Fibroblast of the aortic adventitia (primary cell): ENCODE measurements around the gene DOCK9. TPM values are rescaled to one million over a fixed set of nuclear protein-coding genes. Genes with fewer than 3 reads are reported as not detected.

Source experiments
- DNase-seq: peaks from one replicate; pipeline ENCODE4 v3.0.0-alpha.2; 2010; ENCODE audit warnings: low read depth
- H3K4me3 ChIP-seq: 2 replicates; pipeline ENCODE4 v1.5.1; 2011; ENCODE audit warnings: low read depth, mild to moderate bottlenecking, control low read depth, low read length, moderate library complexity
- CTCF ChIP-seq: IDR thresholded peaks from 2 replicates; pipeline ENCODE4 v1.5.1; 2011; ENCODE audit warnings: mild to moderate bottlenecking, low read length, control low read depth, inconsistent platforms; ENCODE audit not compliant: insufficient read depth
- total RNA-seq: library from RNA; depleted of rRNA; stranded (reverse); fragments of >200 nt; gene quantifications from 2 replicates; pipeline ENCODE4 v1.2.3, GENCODE V29; 2012; ENCODE audit warnings: low replicate concordance

The DOCK9 gene
- total RNA-seq, 1 donor: 28.1 TPM

GRCh38 chr13:98888222-98888889 is 89.5 kb downstream of the DOCK9 start:
- TF ChIP-seq CTCF: no peak
- H3K4me3 ChIP-seq: no peak overlapping the region
- DNase-seq: no peak

- no peak for TF ChIP-seq CTCF
- DNase-seq: no peak
Measured at GRCh38 chr13:98886587-98887230, 91.2 kb downstream of the DOCK9 start.

GRCh38 chr13:98885600-98885999 is 92.3 kb downstream of the DOCK9 start:
- DNase-seq: no peak
- TF ChIP-seq CTCF: no peak
- no peak overlapping the region for H3K4me3 ChIP-seq

More at GRCh38 chr13:98886587-98887230, 91.2 kb downstream of the DOCK9 start:
- no peak overlapping the region for H3K4me3 ChIP-seq

- no peak for TF ChIP-seq CTCF
- no peak overlapping the region for H3K4me3 ChIP-seq
- no peak for DNase-seq
Measured at GRCh38 chr13:98883998-98884397, 93.9 kb downstream of the DOCK9 start.

DNA sequence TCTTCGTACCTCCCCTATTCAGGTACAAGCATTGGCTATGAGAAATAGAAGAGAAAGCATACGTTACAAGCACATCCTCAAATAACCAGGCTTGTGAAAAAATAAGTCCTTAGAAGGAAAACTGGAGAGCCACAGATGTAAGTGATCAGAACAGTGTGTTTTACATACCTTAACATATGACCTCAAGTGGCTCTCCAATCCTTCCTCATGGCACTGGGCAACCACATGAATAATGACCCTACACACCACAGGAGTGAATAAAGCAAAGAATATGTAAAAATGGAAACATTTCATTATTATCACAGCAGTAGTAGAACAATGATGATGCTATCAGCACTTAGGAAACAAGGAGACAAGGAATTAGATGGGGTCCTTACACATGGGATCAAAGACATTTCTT is 96.5 kb downstream of the DOCK9 start:
- DNase-seq: no peak
- no peak overlapping the region for H3K4me3 ChIP-seq
- no peak for TF ChIP-seq CTCF

DNA sequence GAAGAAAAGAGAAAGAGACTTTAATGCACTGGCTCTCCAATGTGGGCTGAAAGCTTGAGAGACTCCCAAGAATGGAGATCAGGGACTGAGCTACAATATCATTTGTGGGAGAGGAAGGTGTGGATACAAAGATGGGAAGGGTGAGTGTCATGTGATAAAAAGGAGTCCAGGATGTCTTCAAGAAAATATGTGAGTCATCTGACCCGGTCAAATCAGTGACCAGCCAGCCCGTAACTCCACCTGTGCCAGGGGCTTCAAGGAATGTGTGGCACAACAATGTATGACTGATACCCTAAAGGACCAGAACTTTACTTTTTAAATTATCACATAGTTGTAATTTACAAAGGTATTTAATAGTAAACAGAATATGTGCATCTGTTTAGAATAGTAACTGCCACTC is 97.2 kb downstream of the DOCK9 start:
- H3K4me3 ChIP-seq: no peak overlapping the region
- DNase-seq: no peak
- no peak for TF ChIP-seq CTCF
